ENCODE data around the gene GRIN2A.

- TF ChIP-seq MIER2 (CRISPR knock-in tag; IDR thresholded peaks at IDR 0.05): no peak
- TF ChIP-seq ZNF431 (CRISPR knock-in tag; IDR thresholded peaks at IDR 0.05; ENCODE audit: borderline replicate concordance, low read depth): no peak
Observed at GRCh38 chr16:10162981-10163380, 19.2 kb downstream of the GRIN2A start.

Data from HepG2 (cell line).